ENCODE data around the gene MUC5B.
"Not testable (repeated sequence)": the region's sequence is repeated elsewhere in the genome, so short reads cannot be mapped to it uniquely, and the experiment has no call there.

DNA sequence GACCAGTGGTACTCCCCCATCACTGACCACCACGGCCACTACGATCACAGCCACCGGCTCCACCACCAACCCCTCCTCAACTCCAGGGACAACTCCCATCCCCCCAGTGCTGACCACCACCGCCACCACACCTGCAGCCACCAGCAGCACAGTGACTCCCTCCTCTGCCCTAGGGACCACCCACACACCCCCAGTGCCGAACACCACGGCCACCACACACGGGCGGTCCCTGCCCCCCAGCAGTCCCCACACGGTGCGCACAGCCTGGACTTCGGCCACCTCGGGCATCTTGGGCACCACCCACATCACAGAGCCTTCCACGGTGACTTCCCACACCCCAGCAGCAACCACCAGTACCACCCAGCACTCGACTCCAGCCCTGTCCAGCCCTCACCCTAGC lies 24.2 kb downstream of the MUC5B start:
- TF ChIP-seq, protein P1, sequence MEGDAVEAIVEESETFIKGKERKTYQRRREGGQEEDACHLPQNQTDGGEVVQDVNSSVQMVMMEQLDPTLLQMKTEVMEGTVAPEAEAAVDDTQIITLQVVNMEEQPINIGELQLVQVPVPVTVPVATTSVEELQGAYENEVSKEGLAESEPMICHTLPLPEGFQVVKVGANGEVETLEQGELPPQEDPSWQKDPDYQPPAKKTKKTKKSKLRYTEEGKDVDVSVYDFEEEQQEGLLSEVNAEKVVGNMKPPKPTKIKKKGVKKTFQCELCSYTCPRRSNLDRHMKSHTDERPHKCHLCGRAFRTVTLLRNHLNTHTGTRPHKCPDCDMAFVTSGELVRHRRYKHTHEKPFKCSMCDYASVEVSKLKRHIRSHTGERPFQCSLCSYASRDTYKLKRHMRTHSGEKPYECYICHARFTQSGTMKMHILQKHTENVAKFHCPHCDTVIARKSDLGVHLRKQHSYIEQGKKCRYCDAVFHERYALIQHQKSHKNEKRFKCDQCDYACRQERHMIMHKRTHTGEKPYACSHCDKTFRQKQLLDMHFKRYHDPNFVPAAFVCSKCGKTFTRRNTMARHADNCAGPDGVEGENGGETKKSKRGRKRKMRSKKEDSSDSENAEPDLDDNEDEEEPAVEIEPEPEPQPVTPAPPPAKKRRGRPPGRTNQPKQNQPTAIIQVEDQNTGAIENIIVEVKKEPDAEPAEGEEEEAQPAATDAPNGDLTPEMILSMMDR (IDR thresholded peaks at IDR 0.05) = not testable (repeated sequence)
- TF ChIP-seq POLR2A (IDR thresholded peaks at IDR 0.05) = not testable (repeated sequence)

All from esophagus squamous epithelium (tissue), 4 donors.